Right lobe of liver (tissue), 6 donors: ENCODE data around the gene SYT17. TPM values are rescaled to one million over a fixed set of nuclear protein-coding genes. Genes with fewer than 3 reads are reported as not detected.

Experiments used
- ATAC-seq, 4 donors: fragments of 200-7000 bp; cut with Tn5 transposase; one replicate each; pipeline ENCODE4 v1.9.1; 2020; ENCODE audit warnings: mild to moderate bottlenecking in 4 of 4, moderate library complexity in 4 of 4
- DNase-seq, 3 donors: peaks; one replicate each; pipeline ENCODE4 v3.0.0-alpha.2; 2020
- H3K27ac ChIP-seq, 3 donors: fragments of 200-600 bp; one replicate each; pipeline ENCODE4 v1.8.0; 2022
- H3K27me3 ChIP-seq, 2 donors: fragments of 200-600 bp; one replicate each; pipeline ENCODE4 v1.8.0; 2022
- H3K36me3 ChIP-seq, 4 donors: fragments of 200-600 bp; sonication (generic) in 1 of 4; one replicate each; pipeline versions ENCODE4 v1.5.1 to v1.8.0; 2017 to 2022; ENCODE audit warnings: control low read depth in 1 of 4
- H3K4me1 ChIP-seq, 4 donors: fragments of 200-600 bp; sonication (generic) in 1 of 4; one replicate each; pipeline versions ENCODE4 v1.5.1 to v1.8.0; 2017 to 2022; ENCODE audit warnings: control low read depth in 1 of 4
- H3K4me3 ChIP-seq, 3 donors: fragments of 200-600 bp; one replicate each; pipeline ENCODE4 v1.8.0; 2022
- H3K9me3 ChIP-seq, 4 donors: fragments of 200-600 bp; sonication (generic) in 1 of 4; one replicate each; pipeline versions ENCODE4 v1.5.1 to v1.8.0; 2017 to 2022; ENCODE audit warnings: control low read depth in 1 of 4
- CTCF ChIP-seq, 4 donors: fragments of 200-600 bp in 3 of 4; fragments of 450-650 bp in 1 of 4; IDR thresholded peaks; one replicate each; pipeline versions ENCODE4 v1.5.1 to v1.8.0; 2016 to 2022; ENCODE audit warnings: antibody characterized with exemption in 4 of 4, mild to moderate bottlenecking in 2 of 4
- POLR2A ChIP-seq: fragments of 450-650 bp; IDR thresholded peaks from one replicate; pipeline ENCODE4 v1.6.1; 2017; ENCODE audit warnings: antibody characterized with exemption, mild to moderate bottlenecking
- WGBS: methylation state at CpG from one replicate; pipeline ENCODE4 v1.1.6; 2018; ENCODE audit warnings: low coverage, low lambda C conversion rate; ENCODE audit not compliant: insufficient coverage; ENCODE audit errors: missing lambda C conversion rate; 5-methylcytosine and 5-hydroxymethylcytosine counted together
- intact Hi-C, 2 donors: fragments of 100-400 bp; cut with DNase I; formaldehyde crosslinking; loops; one replicate each; pipeline versions ENCODE4 v1.11.2 to v1.14.1; 2022
- total RNA-seq, 6 experiments: library from RNA; depleted of rRNA in 2 of 6; stranded (reverse); fragments of >200 nt in 2 of 6; fragmentation: NEBNext Ultra II Directional in 3 of 6; extraction: Animal tissue kit (Norgen Biotek cat#: 25700) in 3 of 6; gene quantifications; one replicate each; pipeline versions ENCODE4 v1.1.0 to v1.2.4, GENCODE V29; 2016 to 2023
- donor health status: DM: no; HTN: yes; CAD: no.
- donor health status: DM: no; HTN: no; CAD: no.
- donor health status: DM: no; HTN: no; CAD: no.
- donor health status: DM: no; HTN: yes; CAD: no.
- donor health status: DM: no; HTN: yes; CAD: no.

Gene SYT17
- total RNA-seq, 6 experiments from 2014 or later, result 8.2 to 14.1 (median 9.5) TPM

GRCh38 chr16:19132898-19133297 is 35.1 kb upstream of the SYT17 start:
- H3K27ac ChIP-seq, result peak overlapping the region in 1 of 3 donors; percentile 79
- peaks cover 0 to 19% (median 3%) of the 10 kb centered on the region in 4 donors for H3K4me1 ChIP-seq
- ATAC-seq, result no peak
- no peak for DNase-seq
- intact Hi-C loops, result no loop called here
- no peak for TF ChIP-seq POLR2A
- no peak for TF ChIP-seq CTCF (IDR thresholded peaks at IDR 0.05)
- no peaks in the 10 kb centered on the region for H3K27me3 ChIP-seq
- whole genome bisulfite sequencing, result 73% methylated on average over 9 of the region's 11 CpGs
- H3K9me3 ChIP-seq, result no peaks in the 10 kb centered on the region
- H3K36me3 ChIP-seq, result no peaks in the 10 kb centered on the region
- H3K4me3 ChIP-seq, result no peak overlapping the region

GRCh38 chr16:19133600-19133999 is 34.4 kb upstream of the SYT17 start:
- TF ChIP-seq CTCF (IDR thresholded peaks at IDR 0.05) (no peak), POLR2A (no peak)
- WGBS, result 80% methylated on average over 1 of the region's 1 CpG
- Histone ChIP-seq H3K4me3 (no peak overlapping the region), H3K9me3 (no peaks in the 10 kb centered on the region), H3K36me3 (no peaks in the 10 kb centered on the region), H3K27ac (no peak overlapping the region), H3K27me3 (no peaks in the 10 kb centered on the region), H3K4me1 (peaks cover 0 to 20% (median 3%) of the 10 kb centered on the region in 4 donors)
- no peak for DNase-seq
- intact Hi-C loops, result no loop called here
- no peak for ATAC-seq

- no peaks in the 10 kb centered on the region for H3K27me3 ChIP-seq
- ATAC-seq, result no peak
- no peak for DNase-seq
- no peak overlapping the region for H3K27ac ChIP-seq
- peaks cover 0 to 20% (median 3%) of the 10 kb centered on the region in 4 donors for H3K4me1 ChIP-seq
- no peaks in the 10 kb centered on the region for H3K9me3 ChIP-seq
- TF ChIP-seq POLR2A, result no peak
- TF ChIP-seq CTCF (IDR thresholded peaks at IDR 0.05), result no peak
- intact Hi-C loops, result no loop called here
- no peaks in the 10 kb centered on the region for H3K36me3 ChIP-seq
- WGBS, result 71% methylated on average over 10 of the region's 10 CpGs
- H3K4me3 ChIP-seq, result no peak overlapping the region
These were observed 32.7 kb upstream of the SYT17 start for GRCh38 chr16:19135201-19135842.

- TF ChIP-seq CTCF (IDR thresholded peaks at IDR 0.05), result no peak
- TF ChIP-seq POLR2A, result no peak
- Histone ChIP-seq H3K36me3 (no peaks in the 10 kb centered on the region), H3K27ac (no peak overlapping the region), H3K4me3 (no peak overlapping the region), H3K4me1 (peaks cover 0 to 13% (median 3%) of the 10 kb centered on the region in 4 donors), H3K27me3 (no peaks in the 10 kb centered on the region), H3K9me3 (no peaks in the 10 kb centered on the region)
- DNase-seq (no peak), ATAC-seq (peak in 1 of 4 donors; percentile 15)
- intact Hi-C loops, result no loop called here
- WGBS, result 50% methylated on average over 2 of the region's 7 CpGs
These were observed 32.1 kb upstream of the SYT17 start for GRCh38 chr16:19135896-19136438.
